HepG2 (cell line): ENCODE results near the gene AP2A2. TPM values are rescaled to one million over a fixed set of nuclear protein-coding genes. Genes with fewer than 3 reads are reported as not detected.

ENCODE experiments used
- AGO2 ChIP-seq: fragments of 200-400 bp; formaldehyde crosslinking; optimal IDR thresholded peaks from 2 replicates; pipeline ENCODE3; 2017; ENCODE audit warnings: mild to moderate bottlenecking, low read depth, low read length, moderate library complexity
- DNMT1 ChIP-seq: sonication (generic); formaldehyde crosslinking; IDR thresholded peaks from 2 replicates; pipeline ENCODE4 v1.5.1; 2020; ENCODE audit warnings: mild to moderate bottlenecking, missing genetic modification reagents
- NR2F2 ChIP-seq: IDR thresholded peaks from 2 replicates; pipeline ENCODE4 v1.6.1; 2012; ENCODE audit warnings: low read depth, inconsistent platforms, borderline replicate concordance
- POGK ChIP-seq: sonication (generic); formaldehyde crosslinking; conservative IDR thresholded peaks from 2 replicates; pipeline ENCODE4 v1.8.0; 2022; ENCODE audit warnings: mild to moderate bottlenecking, moderate library complexity, missing genetic modification reagents
- REPIN1 ChIP-seq: sonication (generic); formaldehyde crosslinking; IDR thresholded peaks from 2 replicates; pipeline ENCODE4 v1.8.0; 2022; ENCODE audit warnings: missing genetic modification reagents, low read depth, mild to moderate bottlenecking, borderline replicate concordance
- SALL2 ChIP-seq: sonication (generic); formaldehyde crosslinking; IDR thresholded peaks from 2 replicates; pipeline ENCODE4 v1.8.1; 2023; ENCODE audit warnings: mild to moderate bottlenecking, missing genetic modification reagents, inconsistent platforms
- SATB2 ChIP-seq: sonication (generic); formaldehyde crosslinking; IDR thresholded peaks from 2 replicates; pipeline ENCODE4 v1.5.0; 2020; ENCODE audit warnings: missing genetic modification reagents
- SMARCC2 ChIP-seq: fragments of 450-650 bp; IDR thresholded peaks from 2 replicates; pipeline ENCODE4 v1.6.1; 2017; ENCODE audit warnings: antibody characterized with exemption, mild to moderate bottlenecking
- SMC3 ChIP-seq: IDR thresholded peaks from 2 replicates; pipeline ENCODE4 v1.6.1; 2011; ENCODE audit warnings: low read length, improper control_type of control experiment
- SRY ChIP-seq: sonication (generic); formaldehyde crosslinking; IDR thresholded peaks from 2 replicates; pipeline ENCODE4 v1.8.0; 2022; ENCODE audit warnings: mild to moderate bottlenecking, missing genetic modification reagents
- ZBTB42 ChIP-seq: sonication (generic); formaldehyde crosslinking; IDR thresholded peaks from 2 replicates; pipeline ENCODE4 v1.5.0; 2020; ENCODE audit warnings: mild to moderate bottlenecking, missing genetic modification reagents
- ZNF138 ChIP-seq: sonication (generic); formaldehyde crosslinking; IDR thresholded peaks from 2 replicates; pipeline ENCODE4 v1.5.0; 2020; ENCODE audit warnings: mild to moderate bottlenecking, low read depth, missing genetic modification reagents
- ZNF451 ChIP-seq: sonication (generic); formaldehyde crosslinking; IDR thresholded peaks from 2 replicates; pipeline ENCODE4 v1.5.0; 2020; ENCODE audit warnings: mild to moderate bottlenecking, missing genetic modification reagents
- ZNF501 ChIP-seq: sonication (generic); formaldehyde crosslinking; IDR thresholded peaks from 2 replicates; pipeline ENCODE4 v1.5.1; 2020; ENCODE audit warnings: mild to moderate bottlenecking, moderate library complexity, missing genetic modification reagents
- ZNF782 ChIP-seq: sonication (generic); formaldehyde crosslinking; IDR thresholded peaks from 2 replicates; pipeline ENCODE4 v1.4.0; 2020; ENCODE audit warnings: missing genetic modification reagents, mild to moderate bottlenecking, borderline replicate concordance
- polyA plus RNA-seq, 8 experiments: library from polyadenylated mRNA; depleted of rRNA in 3 of 8; stranded (reverse) in 7 of 8; unstranded in 1 of 8; fragments of >200 nt; fragmentation: Illumina TruSeq in 4 of 8; extraction: Trizol in 4 of 8; gene quantifications; 2 replicates each; pipeline versions ENCODE4 v1.2.1 to v1.2.3, GENCODE V29; 2011 to 2016; ENCODE audit warnings: low read depth in 4 of 8, missing spikeins in 1 of 8, mixed read lengths in 1 of 8; ENCODE audit not compliant: insufficient read depth in 1 of 8
- total RNA-seq, 5 experiments: library from RNA; depleted of rRNA; stranded (reverse); fragments of >200 nt; fragmentation: Illumina TruSeq; extraction: Trizol; gene quantifications; 2 replicates each; pipeline ENCODE4 v1.2.3, GENCODE V29; 2016; ENCODE audit warnings: low read depth in 1 of 5
- TF ChIP-seq, protein P1 (sequence below), 2 experiments: fragments of 450-650 bp in 1 of 2; sonication (generic) in 1 of 2; formaldehyde crosslinking in 1 of 2; IDR thresholded peaks; 2 replicates each; pipeline versions ENCODE4 v1.6.1 to v1.8.0; 2016 to 2022; ENCODE audit warnings: antibody characterized with exemption in 1 of 2, mild to moderate bottlenecking in 1 of 2, missing genetic modification reagents in 1 of 2
- TF ChIP-seq, protein P2 (sequence below): sonication (generic); formaldehyde crosslinking; IDR thresholded peaks from 2 replicates; pipeline ENCODE4 v1.5.0; 2020; ENCODE audit warnings: mild to moderate bottlenecking, missing genetic modification reagents, borderline replicate concordance

Gene AP2A2
- total and polyA plus RNA-seq, 2 of the 13 experiments (the other 11 are each of a cell fraction or from before 2014, with no cell fraction given), result 25.7 to 75.7 TPM

GRCh38 chr11:910044-910588 lies 15.6 kb upstream of the AP2A2 start (continued):
- TF ChIP-seq, protein P1, sequence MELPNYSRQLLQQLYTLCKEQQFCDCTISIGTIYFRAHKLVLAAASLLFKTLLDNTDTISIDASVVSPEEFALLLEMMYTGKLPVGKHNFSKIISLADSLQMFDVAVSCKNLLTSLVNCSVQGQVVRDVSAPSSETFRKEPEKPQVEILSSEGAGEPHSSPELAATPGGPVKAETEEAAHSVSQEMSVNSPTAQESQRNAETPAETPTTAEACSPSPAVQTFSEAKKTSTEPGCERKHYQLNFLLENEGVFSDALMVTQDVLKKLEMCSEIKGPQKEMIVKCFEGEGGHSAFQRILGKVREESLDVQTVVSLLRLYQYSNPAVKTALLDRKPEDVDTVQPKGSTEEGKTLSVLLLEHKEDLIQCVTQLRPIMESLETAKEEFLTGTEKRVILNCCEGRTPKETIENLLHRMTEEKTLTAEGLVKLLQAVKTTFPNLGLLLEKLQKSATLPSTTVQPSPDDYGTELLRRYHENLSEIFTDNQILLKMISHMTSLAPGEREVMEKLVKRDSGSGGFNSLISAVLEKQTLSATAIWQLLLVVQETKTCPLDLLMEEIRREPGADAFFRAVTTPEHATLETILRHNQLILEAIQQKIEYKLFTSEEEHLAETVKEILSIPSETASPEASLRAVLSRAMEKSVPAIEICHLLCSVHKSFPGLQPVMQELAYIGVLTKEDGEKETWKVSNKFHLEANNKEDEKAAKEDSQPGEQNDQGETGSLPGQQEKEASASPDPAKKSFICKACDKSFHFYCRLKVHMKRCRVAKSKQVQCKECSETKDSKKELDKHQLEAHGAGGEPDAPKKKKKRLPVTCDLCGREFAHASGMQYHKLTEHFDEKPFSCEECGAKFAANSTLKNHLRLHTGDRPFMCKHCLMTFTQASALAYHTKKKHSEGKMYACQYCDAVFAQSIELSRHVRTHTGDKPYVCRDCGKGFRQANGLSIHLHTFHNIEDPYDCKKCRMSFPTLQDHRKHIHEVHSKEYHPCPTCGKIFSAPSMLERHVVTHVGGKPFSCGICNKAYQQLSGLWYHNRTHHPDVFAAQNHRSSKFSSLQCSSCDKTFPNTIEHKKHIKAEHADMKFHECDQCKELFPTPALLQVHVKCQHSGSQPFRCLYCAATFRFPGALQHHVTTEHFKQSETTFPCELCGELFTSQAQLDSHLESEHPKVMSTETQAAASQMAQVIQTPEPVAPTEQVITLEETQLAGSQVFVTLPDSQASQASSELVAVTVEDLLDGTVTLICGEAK (IDR thresholded peaks at IDR 0.05), result no peak
- TF ChIP-seq, protein P1 (CRISPR knock-in tag; IDR thresholded peaks at IDR 0.05), result 0 out of 2 replicates have a peak, but pooled peaks have one; percentile 1
- 0 out of 2 replicates have a peak, but pooled peaks have one; percentile 21 for TF ChIP-seq ZNF501 (CRISPR knock-in tag)
- TF ChIP-seq AGO2, result peak; percentile 14
- TF ChIP-seq ZNF451 (CRISPR knock-in tag), result no peak
- 0 out of 2 replicates have a peak, but pooled peaks have one; percentile 13 for TF ChIP-seq REPIN1 (CRISPR knock-in tag)
- no peak for TF ChIP-seq SMC3
- 0 out of 2 replicates have a peak, but pooled peaks have one; percentile 8 for TF ChIP-seq ZNF138 (CRISPR knock-in tag)
- TF ChIP-seq SATB2 (CRISPR knock-in tag), result no peak
- no peak for TF ChIP-seq SRY (CRISPR knock-in tag)
- TF ChIP-seq SMARCC2, result no peak
- no peak for TF ChIP-seq POGK
- TF ChIP-seq, protein P2, sequence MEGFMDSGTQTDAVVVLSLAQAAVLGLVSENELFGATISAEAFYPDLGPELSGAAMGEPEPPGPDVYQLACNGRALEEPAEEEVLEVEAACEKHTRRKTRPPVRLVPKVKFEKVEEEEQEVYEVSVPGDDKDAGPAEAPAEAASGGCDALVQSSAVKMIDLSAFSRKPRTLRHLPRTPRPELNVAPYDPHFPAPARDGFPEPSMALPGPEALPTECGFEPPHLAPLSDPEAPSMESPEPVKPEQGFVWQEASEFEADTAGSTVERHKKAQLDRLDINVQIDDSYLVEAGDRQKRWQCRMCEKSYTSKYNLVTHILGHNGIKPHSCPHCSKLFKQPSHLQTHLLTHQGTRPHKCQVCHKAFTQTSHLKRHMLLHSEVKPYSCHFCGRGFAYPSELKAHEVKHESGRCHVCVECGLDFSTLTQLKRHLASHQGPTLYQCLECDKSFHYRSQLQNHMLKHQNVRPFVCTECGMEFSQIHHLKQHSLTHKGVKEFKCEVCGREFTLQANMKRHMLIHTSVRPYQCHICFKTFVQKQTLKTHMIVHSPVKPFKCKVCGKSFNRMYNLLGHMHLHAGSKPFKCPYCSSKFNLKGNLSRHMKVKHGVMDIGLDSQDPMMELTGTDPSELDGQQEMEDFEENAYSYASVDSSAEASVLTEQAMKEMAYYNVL, result 0 out of 2 replicates have a peak, but pooled peaks have one; percentile 38
- no peak for TF ChIP-seq ZBTB42
- TF ChIP-seq SALL2 (CRISPR knock-in tag), result 0 out of 2 replicates have a peak, but pooled peaks have one; percentile 10
- 0 out of 2 replicates have a peak, but pooled peaks have one; percentile 49 for TF ChIP-seq ZNF782
- 0 out of 2 replicates have a peak, but pooled peaks have one; percentile 55 for TF ChIP-seq DNMT1 (CRISPR knock-in tag)
- no peak for TF ChIP-seq NR2F2
